GM23338 (cell line): ENCODE data around the gene SMIM10L1. TPM values are rescaled to one million over a fixed set of nuclear protein-coding genes. Genes with fewer than 3 reads are reported as not detected.
A peak's percentile ranks its signal among the peaks of the same experiment; 100 is the strongest.

ENCODE experiments used
- ATAC-seq: fragments of 200-7000 bp; cut with Tn5 transposase; 3 replicates; pipeline ENCODE4 v1.9.1; 2020
- DNase-seq: peaks from one replicate; pipeline ENCODE4 v3.0.0-alpha.2; 2015; ENCODE audit warnings: low spot score
- H2AFZ ChIP-seq: fragments of 200-600 bp; sonication (generic); 2 replicates; pipeline ENCODE4 v1.8.0; 2016; ENCODE audit warnings: antibody characterized with exemption, mild to moderate bottlenecking, moderate library complexity
- H3F3A ChIP-seq: fragments of 200-600 bp; sonication (generic); replicated peaks from 2 replicates; pipeline ENCODE4 v1.8.0; 2017; ENCODE audit warnings: antibody characterized with exemption, mixed run types, low read depth
- H3K27ac ChIP-seq: fragments of 200-600 bp; sonication (generic); 2 replicates; pipeline ENCODE4 v1.6.1; 2016; ENCODE audit warnings: low read depth
- H3K27me3 ChIP-seq: fragments of 200-600 bp; sonication (generic); 2 replicates; pipeline ENCODE4 v1.8.0; 2016; ENCODE audit warnings: mild to moderate bottlenecking, mixed run types, moderate library complexity; ENCODE audit not compliant: insufficient read depth
- H3K36me3 ChIP-seq: fragments of 200-600 bp; sonication (generic); 2 replicates; pipeline ENCODE4 v1.8.0; 2016; ENCODE audit warnings: mild to moderate bottlenecking; ENCODE audit not compliant: insufficient read depth
- H3K4me1 ChIP-seq: fragments of 200-600 bp; sonication (generic); 2 replicates; pipeline ENCODE4 v1.8.0; 2016; ENCODE audit warnings: mild to moderate bottlenecking, moderate library complexity; ENCODE audit not compliant: insufficient read depth
- H3K4me2 ChIP-seq: fragments of 200-600 bp; sonication (generic); 2 replicates; pipeline ENCODE4 v1.7.1; 2017; ENCODE audit warnings: mixed run types
- H3K4me3 ChIP-seq: fragments of 200-600 bp; sonication (generic); 2 replicates; pipeline ENCODE4 v1.6.1; 2016; ENCODE audit warnings: mixed run types
- H3K79me2 ChIP-seq: fragments of 200-600 bp; sonication (generic); replicated peaks from 2 replicates; pipeline ENCODE4 v1.8.0; 2017; ENCODE audit warnings: mild to moderate bottlenecking; ENCODE audit not compliant: insufficient read depth
- H3K9me2 ChIP-seq: fragments of 200-600 bp; sonication (generic); 2 replicates; pipeline ENCODE4 v1.8.0; 2017; ENCODE audit not compliant: insufficient read depth
- H4K20me1 ChIP-seq: fragments of 200-600 bp; sonication (generic); replicated peaks from 2 replicates; pipeline ENCODE4 v1.8.0; 2017; ENCODE audit warnings: mild to moderate bottlenecking; ENCODE audit not compliant: insufficient read depth
- H3K27ac Mint-ChIP-seq: 2 replicates; pipeline ENCODE4 v1.8.0; 2020; ENCODE audit warnings: inconsistent platforms, mild to moderate bottlenecking, moderate library complexity, mixed read lengths
- H3K27me3 Mint-ChIP-seq: 3 replicates; pipeline ENCODE4 v1.8.0; 2022; ENCODE audit warnings: low read depth, mild to moderate bottlenecking, moderate library complexity, mixed read lengths, inconsistent platforms; ENCODE audit not compliant: insufficient read depth, poor library complexity
- H3K36me3 Mint-ChIP-seq: 3 replicates; pipeline ENCODE4 v1.8.0; 2021; ENCODE audit warnings: low read depth, mild to moderate bottlenecking, inconsistent platforms, moderate library complexity, mixed read lengths
- H3K4me1 Mint-ChIP-seq: 3 replicates; pipeline ENCODE4 v1.8.0; 2020; ENCODE audit warnings: mild to moderate bottlenecking, inconsistent platforms, mixed read lengths
- H3K4me3 Mint-ChIP-seq: 3 replicates; pipeline ENCODE4 v1.8.0; 2021; ENCODE audit warnings: moderate library complexity, mild to moderate bottlenecking, inconsistent platforms, mixed read lengths
- H3K9me3 Mint-ChIP-seq: 3 replicates; pipeline ENCODE4 v1.8.0; 2020; ENCODE audit warnings: moderate library complexity, mild to moderate bottlenecking, inconsistent platforms, mixed read lengths
- CREB1 ChIP-seq: fragments of 250-450 bp; sonication (Bioruptor Pico); IDR thresholded peaks from 2 replicates; pipeline ENCODE4 v1.5.0; 2020; ENCODE audit warnings: low read depth, mild to moderate bottlenecking, moderate library complexity
- ETS1 ChIP-seq: IDR thresholded peaks from 2 replicates; pipeline ENCODE4 v1.6.1; 2016; ENCODE audit warnings: antibody characterized with exemption
- EZH2 ChIP-seq: fragments of 200-600 bp; sonication (generic); IDR thresholded peaks from one replicate; pipeline ENCODE4 v1.8.0; 2017; ENCODE audit warnings: antibody characterized with exemption, mild to moderate bottlenecking, low read depth; ENCODE audit not compliant: unreplicated experiment
- EZH2phosphoT487 ChIP-seq: fragments of 200-600 bp; sonication (generic); IDR thresholded peaks from one replicate; pipeline ENCODE4 v1.8.1; 2018; ENCODE audit warnings: antibody characterized with exemption; ENCODE audit not compliant: unreplicated experiment
- JUNB ChIP-seq: IDR thresholded peaks from one replicate; pipeline ENCODE4 v1.6.1; 2016; ENCODE audit warnings: antibody characterized with exemption; ENCODE audit not compliant: unreplicated experiment
- NANOG ChIP-seq: IDR thresholded peaks from 2 replicates; pipeline ENCODE4 v1.6.1; 2016; ENCODE audit warnings: antibody characterized with exemption, borderline replicate concordance
- REST ChIP-seq: IDR thresholded peaks from one replicate; pipeline ENCODE4 v1.6.1; 2018; ENCODE audit warnings: antibody characterized with exemption; ENCODE audit not compliant: unreplicated experiment
- STAT1 ChIP-seq: IDR thresholded peaks from one replicate; pipeline ENCODE4 v1.6.1; 2016; ENCODE audit warnings: antibody characterized with exemption; ENCODE audit not compliant: unreplicated experiment
- ZNF114 ChIP-seq: fragments of 250-450 bp; sonication (Bioruptor Pico); IDR thresholded peaks from 2 replicates; pipeline ENCODE4 v1.5.0; 2020; ENCODE audit warnings: mild to moderate bottlenecking, moderate library complexity
- ZNF331 ChIP-seq: fragments of 250-450 bp; sonication (Bioruptor Pico); IDR thresholded peaks from 2 replicates; pipeline ENCODE4 v1.5.0; 2020; ENCODE audit warnings: low read depth, mild to moderate bottlenecking, moderate library complexity
- polyA plus RNA-seq: library from polyadenylated mRNA; unstranded; fragments of >200 nt; fragmentation: Nextera tagmentation; extraction: Ambion mirVana; gene quantifications from 2 replicates; pipeline ENCODE4 v1.2.1, GENCODE V29; 2016
- total RNA-seq: library from RNA; depleted of rRNA; stranded (reverse); fragments of >200 nt; shearing (Covaris generic); gene quantifications from 2 replicates; pipeline ENCODE4 v1.2.3, GENCODE V29; 2014
- TF ChIP-seq, protein P1 (sequence below), 2 experiments: fragments of 200-600 bp in 1 of 2; sonication (generic) in 1 of 2; conservative IDR thresholded peaks; 2 replicates each; pipeline versions ENCODE4 v1.5.1 to v1.6.1; 2016 to 2017; ENCODE audit warnings: antibody characterized with exemption in 2 of 2, low read depth in 2 of 2, mild to moderate bottlenecking in 2 of 2, moderate library complexity in 1 of 2

Gene SMIM10L1
- total and polyA plus RNA-seq, 2 experiments from 2014 or later: 9.3 to 22.0 TPM

DNA sequence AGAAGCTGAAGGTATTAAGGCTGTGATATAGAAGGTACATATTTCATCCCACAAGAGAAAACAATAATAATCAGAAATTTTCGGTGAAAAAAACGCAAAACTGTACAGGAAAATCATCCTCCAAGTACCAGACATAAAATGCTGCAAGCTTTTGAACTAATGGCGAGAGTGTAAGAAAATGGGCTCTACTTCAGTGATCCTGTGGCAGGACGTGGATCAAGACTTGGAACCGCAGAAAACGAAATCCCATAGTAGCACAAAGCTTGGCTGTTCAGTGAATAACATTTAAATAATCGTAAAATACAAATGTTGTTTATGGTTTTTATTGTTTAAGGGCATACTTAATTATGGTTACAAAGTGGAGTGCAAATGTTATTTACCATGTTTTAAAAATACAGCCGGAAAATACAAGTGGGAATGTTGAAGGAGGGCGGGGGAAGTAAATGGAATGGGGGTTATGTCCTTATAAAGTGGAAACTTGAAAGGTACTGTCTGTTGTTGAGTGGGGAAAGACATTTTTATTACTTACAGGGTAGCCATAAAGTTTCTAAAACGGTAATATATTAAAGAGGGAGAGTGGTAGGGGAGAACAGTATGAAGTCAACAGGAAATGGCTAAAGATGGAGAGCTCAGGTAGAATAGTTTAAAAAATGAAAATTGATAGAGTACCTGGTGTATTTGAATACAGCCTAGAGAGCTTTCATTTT lies 1.1 kb downstream of the SMIM10L1 start:
- H3K4me3 ChIP-seq: peak overlapping the region; percentile 61
- peak; percentile 43 for DNase-seq
- H3K27ac ChIP-seq: peak overlapping the region; percentile 96
- peaks cover 11% of the 10 kb centered on the region for H4K20me1 ChIP-seq
- no peaks in the 10 kb centered on the region for H3K9me2 ChIP-seq
- no peak for TF ChIP-seq NANOG
- no peak for TF ChIP-seq ETS1
- TF ChIP-seq JUNB: no peak
- TF ChIP-seq ZNF114: no peak
- TF ChIP-seq CREB1 (CRISPR knock-in tag): no peak
- TF ChIP-seq, protein P1, sequence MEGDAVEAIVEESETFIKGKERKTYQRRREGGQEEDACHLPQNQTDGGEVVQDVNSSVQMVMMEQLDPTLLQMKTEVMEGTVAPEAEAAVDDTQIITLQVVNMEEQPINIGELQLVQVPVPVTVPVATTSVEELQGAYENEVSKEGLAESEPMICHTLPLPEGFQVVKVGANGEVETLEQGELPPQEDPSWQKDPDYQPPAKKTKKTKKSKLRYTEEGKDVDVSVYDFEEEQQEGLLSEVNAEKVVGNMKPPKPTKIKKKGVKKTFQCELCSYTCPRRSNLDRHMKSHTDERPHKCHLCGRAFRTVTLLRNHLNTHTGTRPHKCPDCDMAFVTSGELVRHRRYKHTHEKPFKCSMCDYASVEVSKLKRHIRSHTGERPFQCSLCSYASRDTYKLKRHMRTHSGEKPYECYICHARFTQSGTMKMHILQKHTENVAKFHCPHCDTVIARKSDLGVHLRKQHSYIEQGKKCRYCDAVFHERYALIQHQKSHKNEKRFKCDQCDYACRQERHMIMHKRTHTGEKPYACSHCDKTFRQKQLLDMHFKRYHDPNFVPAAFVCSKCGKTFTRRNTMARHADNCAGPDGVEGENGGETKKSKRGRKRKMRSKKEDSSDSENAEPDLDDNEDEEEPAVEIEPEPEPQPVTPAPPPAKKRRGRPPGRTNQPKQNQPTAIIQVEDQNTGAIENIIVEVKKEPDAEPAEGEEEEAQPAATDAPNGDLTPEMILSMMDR (conservative IDR thresholded peaks at IDR 0.05; ENCODE audit: low read depth in 2 of 2): no peak
- no peak for TF ChIP-seq EZH2phosphoT487
- no peak for TF ChIP-seq EZH2
- TF ChIP-seq STAT1: no peak
- no peak for TF ChIP-seq ZNF331
- peaks cover 69% of the 10 kb centered on the region for H3K79me2 ChIP-seq
- no peaks in the 10 kb centered on the region for H3K27me3 ChIP-seq
- peak overlapping the region; percentile 99 for H3K4me3 Mint-ChIP-seq
- peaks cover 6% of the 10 kb centered on the region for H3K27me3 Mint-ChIP-seq
- H3K4me1 ChIP-seq: peaks cover 6% of the 10 kb centered on the region
- H3K4me2 ChIP-seq: peak overlapping the region; percentile 76
- peaks cover 21% of the 10 kb centered on the region for H3K36me3 Mint-ChIP-seq
- ATAC-seq: peak; percentile 11; the same call in 1 of the 3 replicates
- H2AFZ ChIP-seq: peak overlapping the region; percentile 80; the same call in 1 of the 2 replicates
- peak overlapping the region; percentile 100 for H3K27ac Mint-ChIP-seq
- no peaks in the 10 kb centered on the region for H3F3A ChIP-seq
- 0 out of 2 replicates have a peak, but pooled peaks cover 4% of the 10 kb centered on the region for H3K36me3 ChIP-seq
- H3K9me3 Mint-ChIP-seq: no peaks in the 10 kb centered on the region
- H3K4me1 Mint-ChIP-seq: peaks cover 33% of the 10 kb centered on the region

- H4K20me1 ChIP-seq: peaks cover 4% of the 10 kb centered on the region; the same call in 1 of the 2 replicates
- Mint-ChIP-seq H3K4me1 (peaks cover 27% of the 10 kb centered on the region), H3K36me3 (peaks cover 11% of the 10 kb centered on the region), H3K27ac (no peak overlapping the region; the same call in 1 of the 2 replicates), H3K27me3 (peaks cover 6% of the 10 kb centered on the region), H3K9me3 (no peaks in the 10 kb centered on the region), H3K4me3 (no peak overlapping the region)
- H3K36me3 ChIP-seq: 0 out of 2 replicates have a peak, but pooled peaks cover 4% of the 10 kb centered on the region
- H3K4me1 ChIP-seq: peaks cover 5% of the 10 kb centered on the region
- ATAC-seq (no peak), DNase-seq (no peak)
- no peaks in the 10 kb centered on the region for H3F3A ChIP-seq
- H3K27me3 ChIP-seq: no peaks in the 10 kb centered on the region
- H3K4me3 ChIP-seq: no peak overlapping the region
- H3K27ac ChIP-seq: no peak overlapping the region
- no peaks in the 10 kb centered on the region for H3K9me2 ChIP-seq
- peaks cover 50% of the 10 kb centered on the region for H3K79me2 ChIP-seq
- H3K4me2 ChIP-seq: no peak overlapping the region
- H2AFZ ChIP-seq: no peak overlapping the region
- TF ChIP-seq REST (no peak), ZNF114 (no peak), EZH2phosphoT487 (no peak), NANOG (no peak), EZH2 (no peak), CREB1 (CRISPR knock-in tag) (no peak)
- TF ChIP-seq, protein P1 (conservative IDR thresholded peaks at IDR 0.05; ENCODE audit: low read depth in 2 of 2): no peak
These were observed 3.0 kb downstream of the SMIM10L1 start for GRCh38 chr12:11174022-11174421.
